GM12801 (cell line): ENCODE measurements around the gene KLB.

ENCODE experiments used
- CTCF ChIP-seq: IDR thresholded peaks from one replicate; pipeline ENCODE4 v1.5.1; 2011; ENCODE audit warnings: control low read depth; ENCODE audit not compliant: insufficient read length; ENCODE audit errors: extremely low read depth

The KLB gene

GRCh38 chr4:39480251-39480650, 73.5 kb downstream of the KLB start:
- no peak for TF ChIP-seq CTCF

GRCh38 chr4:39480902-39481695, 74.4 kb downstream of the KLB start:
- no peak for TF ChIP-seq CTCF

GRCh38 chr4:39484582-39485272, 78.0 kb downstream of the KLB start:
- no peak for TF ChIP-seq CTCF

GRCh38 chr4:39486221-39486804, 79.6 kb downstream of the KLB start:
- TF ChIP-seq CTCF: no peak

- no peak for TF ChIP-seq CTCF
Observed at GRCh38 chr4:39490322-39490721, 83.6 kb downstream of the KLB start.

GRCh38 chr4:39494354-39494753, 87.6 kb downstream of the KLB start:
- TF ChIP-seq CTCF: no peak

GRCh38 chr4:39495446-39496213, 88.9 kb downstream of the KLB start:
- TF ChIP-seq CTCF: no peak
